Trophoblast cell (in vitro differentiated cells and primary cell): ENCODE data around the gene TBC1D17.
A peak's percentile ranks its signal among the peaks of the same experiment; 100 is the strongest.

ENCODE experiments used
- DNase-seq, 2 donors: peaks; one replicate each; pipeline ENCODE4 v3.0.0-alpha.2; 2016
- H2AFZ ChIP-seq: 2 replicates; pipeline ENCODE4 v1.6.1; 2013; ENCODE audit warnings: low read length, moderate library complexity, mild to moderate bottlenecking; ENCODE audit not compliant: insufficient read depth, poor library complexity
- H2AK5ac ChIP-seq: 2 replicates; pipeline ENCODE4 v1.6.1; 2013; ENCODE audit warnings: mild to moderate bottlenecking, low read length
- H2BK120ac ChIP-seq: 2 replicates; pipeline ENCODE4 v1.6.1; 2013; ENCODE audit warnings: low read length, mild to moderate bottlenecking, moderate library complexity; ENCODE audit not compliant: insufficient read depth, poor library complexity
- H2BK12ac ChIP-seq: 2 replicates; pipeline ENCODE4 v1.6.1; 2013; ENCODE audit warnings: mild to moderate bottlenecking, low read length, moderate library complexity
- H2BK5ac ChIP-seq: 2 replicates; pipeline ENCODE4 v1.6.1; 2013; ENCODE audit warnings: low read length, low read depth, moderate library complexity, mild to moderate bottlenecking; ENCODE audit not compliant: poor library complexity
- H3K14ac ChIP-seq: 2 replicates; pipeline ENCODE4 v1.6.1; 2013; ENCODE audit warnings: mild to moderate bottlenecking, low read length
- H3K18ac ChIP-seq: 2 replicates; pipeline ENCODE4 v1.6.1; 2013; ENCODE audit warnings: mild to moderate bottlenecking, low read length
- H3K23ac ChIP-seq: 2 replicates; pipeline ENCODE4 v1.6.1; 2013; ENCODE audit warnings: low read length
- H3K27ac ChIP-seq: 2 replicates; pipeline ENCODE4 v1.5.1; 2013; ENCODE audit warnings: low read depth, mild to moderate bottlenecking, inconsistent platforms, low read length, moderate library complexity
- H3K27me3 ChIP-seq: 2 replicates; pipeline ENCODE4 v1.6.1; 2013; ENCODE audit warnings: inconsistent platforms, mild to moderate bottlenecking, low read length, moderate library complexity; ENCODE audit not compliant: insufficient read depth
- H3K36me3 ChIP-seq, 2 experiments: 1 replicate in 1 of 2; 2 replicates in 1 of 2; pipeline ENCODE4 v1.6.1; 2013; ENCODE audit warnings: low read length in 2 of 2, mild to moderate bottlenecking in 2 of 2, moderate library complexity in 1 of 2; ENCODE audit not compliant: insufficient read depth in 2 of 2, control insufficient read depth in 1 of 2
- H3K4ac ChIP-seq: 2 replicates; pipeline ENCODE4 v1.6.1; 2013; ENCODE audit warnings: low read depth, mild to moderate bottlenecking, low read length, moderate library complexity
- H3K4me1 ChIP-seq, 2 experiments: 1 replicate in 1 of 2; 2 replicates in 1 of 2; pipeline ENCODE4 v1.6.1; 2013; ENCODE audit warnings: low read length in 2 of 2, mild to moderate bottlenecking in 2 of 2, moderate library complexity in 1 of 2; ENCODE audit not compliant: insufficient read depth in 2 of 2, control insufficient read depth in 1 of 2
- H3K4me2 ChIP-seq: 2 replicates; pipeline ENCODE4 v1.6.1; 2013; ENCODE audit warnings: inconsistent platforms, mild to moderate bottlenecking, low read length, moderate library complexity
- H3K4me3 ChIP-seq: 2 replicates; pipeline ENCODE4 v1.5.1; 2013; ENCODE audit warnings: mild to moderate bottlenecking, low read depth, low read length, inconsistent platforms
- H3K79me1 ChIP-seq: one replicate; pipeline ENCODE4 v1.6.1; 2013; ENCODE audit warnings: low read length
- H3K79me2 ChIP-seq: 2 replicates; pipeline ENCODE4 v1.6.1; 2013; ENCODE audit warnings: low read length, mild to moderate bottlenecking; ENCODE audit not compliant: control insufficient read depth, insufficient read depth, poor library complexity
- H3K9ac ChIP-seq: 2 replicates; pipeline ENCODE4 v1.6.1; 2013; ENCODE audit warnings: mild to moderate bottlenecking, low read length
- H3K9me3 ChIP-seq: 2 replicates; pipeline ENCODE4 v1.6.1; 2013; ENCODE audit warnings: low read depth, mild to moderate bottlenecking, control low read depth, inconsistent platforms, low read length; ENCODE audit not compliant: insufficient read depth
- H4K12ac ChIP-seq: 2 replicates; pipeline ENCODE4 v1.6.1; 2013; ENCODE audit warnings: low read depth, mild to moderate bottlenecking, low read length, moderate library complexity
- H4K8ac ChIP-seq: 2 replicates; pipeline ENCODE4 v1.6.1; 2013; ENCODE audit warnings: low read depth, mild to moderate bottlenecking, low read length, moderate library complexity
- H4K91ac ChIP-seq: one replicate; pipeline ENCODE4 v1.6.1; 2013; ENCODE audit warnings: low read depth, mild to moderate bottlenecking, low read length, moderate library complexity
- WGBS: extraction: QIAGEN DNeasy Blood & Tissue Kit; methylation state at CpG from one replicate; pipeline ENCODE4 v1.1.7; 2013; ENCODE audit warnings: missing lambda C conversion rate; ENCODE audit not compliant: insufficient read length, insufficient coverage; ENCODE audit errors: extremely low coverage; 5-methylcytosine and 5-hydroxymethylcytosine counted together

TBC1D17 gene

GRCh38 chr19:49857838-49858087 lies 19.7 kb upstream of the TBC1D17 start:
- Histone ChIP-seq H3K9me3 (no peaks in the 10 kb centered on the region), H3K4me2 (no peak overlapping the region), H4K91ac (no peak overlapping the region), H3K27me3 (no peaks in the 10 kb centered on the region), H3K23ac (no peak overlapping the region), H3K9ac (no peak overlapping the region), H3K4ac (no peak overlapping the region), H3K18ac (no peak overlapping the region), H4K8ac (no peak overlapping the region), H3K36me3 (peaks cover 79 to 85% of the 10 kb centered on the region in 2 experiments), H2BK120ac (no peak overlapping the region), H2AK5ac (no peak overlapping the region), H2BK12ac (no peak overlapping the region), H3K14ac (no peak overlapping the region), H3K79me1 (no peaks in the 10 kb centered on the region), H2AFZ (no peak overlapping the region), H3K4me1 (peaks cover 0 to 9% of the 10 kb centered on the region in 2 experiments), H3K79me2 (peaks cover 2% of the 10 kb centered on the region), H3K27ac (no peak overlapping the region), H4K12ac (no peak overlapping the region), H2BK5ac (no peak overlapping the region), H3K4me3 (no peak overlapping the region)
- WGBS: no CpG with 5 or more reads among the region's 5 CpGs
- DNase-seq: no peak

GRCh38 chr19:49858088-49858985 lies 19.2 kb upstream of the TBC1D17 start:
- peak overlapping the region; percentile 16 for H4K12ac ChIP-seq
- H4K91ac ChIP-seq: no peak overlapping the region
- H2AK5ac ChIP-seq: no peak overlapping the region
- H3K14ac ChIP-seq: no peak overlapping the region
- no peaks in the 10 kb centered on the region for H3K79me1 ChIP-seq
- no peak overlapping the region for H4K8ac ChIP-seq
- H2BK12ac ChIP-seq: no peak overlapping the region
- no peak overlapping the region for H2AFZ ChIP-seq
- peak; percentile 31 to 47 for DNase-seq
- H3K4me2 ChIP-seq: no peak overlapping the region
- H2BK120ac ChIP-seq: no peak overlapping the region
- no peak overlapping the region for H2BK5ac ChIP-seq
- H3K27me3 ChIP-seq: no peaks in the 10 kb centered on the region
- no peaks in the 10 kb centered on the region for H3K9me3 ChIP-seq
- H3K27ac ChIP-seq: no peak overlapping the region
- H3K18ac ChIP-seq: no peak overlapping the region
- H3K4me1 ChIP-seq: peaks cover 0 to 8% of the 10 kb centered on the region in 2 experiments
- H3K23ac ChIP-seq: no peak overlapping the region
- no peak overlapping the region for H3K4ac ChIP-seq
- H3K79me2 ChIP-seq: peaks cover 2% of the 10 kb centered on the region
- H3K4me3 ChIP-seq: no peak overlapping the region
- H3K9ac ChIP-seq: no peak overlapping the region
- no CpG with 5 or more reads among the region's 37 CpGs for WGBS
- peaks cover 84 to 91% of the 10 kb centered on the region in 2 experiments for H3K36me3 ChIP-seq

GRCh38 chr19:49859682-49860335 lies 17.7 kb upstream of the TBC1D17 start:
- H2BK5ac ChIP-seq: no peak overlapping the region
- H4K91ac ChIP-seq: no peak overlapping the region
- H3K4ac ChIP-seq: no peak overlapping the region
- no peak overlapping the region for H2AK5ac ChIP-seq
- no peak overlapping the region for H3K4me2 ChIP-seq
- no peak overlapping the region for H2BK120ac ChIP-seq
- H3K36me3 ChIP-seq: peaks cover 88 to 96% of the 10 kb centered on the region in 2 experiments
- H3K4me3 ChIP-seq: no peak overlapping the region
- no peak overlapping the region for H3K27ac ChIP-seq
- H3K14ac ChIP-seq: no peak overlapping the region
- peak in 1 of 2 donors; percentile 29 for DNase-seq
- no peak overlapping the region for H3K23ac ChIP-seq
- no peak overlapping the region for H4K12ac ChIP-seq
- no peak overlapping the region for H2BK12ac ChIP-seq
- H3K27me3 ChIP-seq: no peaks in the 10 kb centered on the region
- WGBS: no CpG with 5 or more reads among the region's 22 CpGs
- no peak overlapping the region for H3K18ac ChIP-seq
- H3K79me2 ChIP-seq: no peaks in the 10 kb centered on the region
- no peak overlapping the region for H2AFZ ChIP-seq
- no peak overlapping the region for H3K9ac ChIP-seq
- no peaks in the 10 kb centered on the region for H3K79me1 ChIP-seq
- peaks cover 0 to 8% of the 10 kb centered on the region in 2 experiments for H3K4me1 ChIP-seq
- H3K9me3 ChIP-seq: no peaks in the 10 kb centered on the region
- H4K8ac ChIP-seq: no peak overlapping the region

GRCh38 chr19:49860336-49861102 lies 17.0 kb upstream of the TBC1D17 start:
- no peak overlapping the region for H2AFZ ChIP-seq
- peaks cover 85 to 92% of the 10 kb centered on the region in 2 experiments for H3K36me3 ChIP-seq
- no peak overlapping the region for H3K27ac ChIP-seq
- H2BK5ac ChIP-seq: no peak overlapping the region
- H4K12ac ChIP-seq: no peak overlapping the region
- no peaks in the 10 kb centered on the region for H3K79me1 ChIP-seq
- H2BK12ac ChIP-seq: no peak overlapping the region
- H3K4me2 ChIP-seq: no peak overlapping the region
- H3K4me3 ChIP-seq: no peak overlapping the region
- H3K4ac ChIP-seq: no peak overlapping the region
- no peak overlapping the region for H2AK5ac ChIP-seq
- WGBS: no CpG with 5 or more reads among the region's 17 CpGs
- H3K18ac ChIP-seq: no peak overlapping the region
- DNase-seq: no peak
- no peak overlapping the region for H2BK120ac ChIP-seq
- H3K14ac ChIP-seq: no peak overlapping the region
- H3K27me3 ChIP-seq: no peaks in the 10 kb centered on the region
- H3K79me2 ChIP-seq: no peaks in the 10 kb centered on the region
- H4K8ac ChIP-seq: no peak overlapping the region
- H3K9me3 ChIP-seq: no peaks in the 10 kb centered on the region
- H3K4me1 ChIP-seq: peaks cover 0 to 8% of the 10 kb centered on the region in 2 experiments
- no peak overlapping the region for H3K9ac ChIP-seq
- no peak overlapping the region for H4K91ac ChIP-seq
- H3K23ac ChIP-seq: no peak overlapping the region
